ENCODE results near the gene CAMKMT. TPM values are rescaled to one million over a fixed set of nuclear protein-coding genes. Genes with fewer than 3 reads are reported as not detected.

Gene CAMKMT
- total RNA-seq, 1 experiment from 2014 or later, result 2.7 TPM

DNA sequence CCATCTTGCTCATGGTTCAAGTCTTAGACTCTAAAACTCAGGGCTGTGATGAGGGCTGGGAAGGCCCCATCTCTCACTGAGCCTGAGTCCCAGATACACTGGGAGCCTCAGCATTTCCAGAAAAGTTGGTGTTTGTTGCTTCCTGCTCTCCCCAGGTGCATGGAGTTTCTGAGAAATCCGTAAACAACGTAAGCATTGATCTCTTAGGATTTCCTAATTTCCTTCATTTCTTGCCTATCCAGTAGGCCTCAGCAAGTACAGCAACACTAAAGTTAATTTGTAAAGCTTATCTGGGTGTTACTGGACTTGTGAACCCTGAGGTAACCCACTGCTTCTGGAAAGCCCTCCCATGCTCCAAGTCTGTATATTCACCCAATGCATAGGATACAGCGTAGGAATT lies 380.3 kb downstream of the CAMKMT start:
- TF ChIP-seq EZH2phosphoT487 (IDR thresholded peaks at IDR 0.05; ENCODE audit: borderline replicate concordance, low read length) (no peak), EZH2 (IDR thresholded peaks at IDR 0.05; ENCODE audit: low read length, unreplicated experiment) (no peak)
- TF ChIP-seq, protein P1, sequence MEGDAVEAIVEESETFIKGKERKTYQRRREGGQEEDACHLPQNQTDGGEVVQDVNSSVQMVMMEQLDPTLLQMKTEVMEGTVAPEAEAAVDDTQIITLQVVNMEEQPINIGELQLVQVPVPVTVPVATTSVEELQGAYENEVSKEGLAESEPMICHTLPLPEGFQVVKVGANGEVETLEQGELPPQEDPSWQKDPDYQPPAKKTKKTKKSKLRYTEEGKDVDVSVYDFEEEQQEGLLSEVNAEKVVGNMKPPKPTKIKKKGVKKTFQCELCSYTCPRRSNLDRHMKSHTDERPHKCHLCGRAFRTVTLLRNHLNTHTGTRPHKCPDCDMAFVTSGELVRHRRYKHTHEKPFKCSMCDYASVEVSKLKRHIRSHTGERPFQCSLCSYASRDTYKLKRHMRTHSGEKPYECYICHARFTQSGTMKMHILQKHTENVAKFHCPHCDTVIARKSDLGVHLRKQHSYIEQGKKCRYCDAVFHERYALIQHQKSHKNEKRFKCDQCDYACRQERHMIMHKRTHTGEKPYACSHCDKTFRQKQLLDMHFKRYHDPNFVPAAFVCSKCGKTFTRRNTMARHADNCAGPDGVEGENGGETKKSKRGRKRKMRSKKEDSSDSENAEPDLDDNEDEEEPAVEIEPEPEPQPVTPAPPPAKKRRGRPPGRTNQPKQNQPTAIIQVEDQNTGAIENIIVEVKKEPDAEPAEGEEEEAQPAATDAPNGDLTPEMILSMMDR (conservative IDR thresholded peaks at IDR 0.05; ENCODE audit: low read depth, low read length), result no peak
- no peaks in the 10 kb centered on the region for H3K36me3 ChIP-seq (ENCODE audit: low read depth, low read length)
- H3K4me1 ChIP-seq (ENCODE audit: insufficient read depth, low read length), result peaks cover 15% of the 10 kb centered on the region
- no peaks in the 10 kb centered on the region for H3K9me3 ChIP-seq (ENCODE audit: low read length)
- no peak overlapping the region for H3K4me2 ChIP-seq (ENCODE audit: low read length)
- ChIA-PET CTCF (no interaction called here), POLR2A (ENCODE audit: unreplicated experiment) (no interaction called here)
- no peaks in the 10 kb centered on the region for H4K20me1 ChIP-seq (ENCODE audit: low read length)
- no TSS peak for BruUV-seq (replicated peaks)
- no peak for DNase-seq
- H3K27me3 ChIP-seq (ENCODE audit: low read length), result no peaks in the 10 kb centered on the region
- intact Hi-C loops (cut with micrococcal nuclease), result no loop called here
- H3K9me2 ChIP-seq (replicated peaks; ENCODE audit: low read length), result no peaks in the 10 kb centered on the region
- H3K79me2 ChIP-seq (ENCODE audit: low read length), result no peaks in the 10 kb centered on the region
- no peak for ATAC-seq
- H3K27ac ChIP-seq (ENCODE audit: low read length), result no peak overlapping the region
- H3K4me3 ChIP-seq (ENCODE audit: low read length), result no peak overlapping the region
- H3F3A ChIP-seq (ENCODE audit: low read length, unreplicated experiment), result no peaks in the 10 kb centered on the region
- H2AFZ ChIP-seq (ENCODE audit: low read length), result no peak overlapping the region
- no peak overlapping the region for H3K9ac ChIP-seq (ENCODE audit: low read length)

DNA sequence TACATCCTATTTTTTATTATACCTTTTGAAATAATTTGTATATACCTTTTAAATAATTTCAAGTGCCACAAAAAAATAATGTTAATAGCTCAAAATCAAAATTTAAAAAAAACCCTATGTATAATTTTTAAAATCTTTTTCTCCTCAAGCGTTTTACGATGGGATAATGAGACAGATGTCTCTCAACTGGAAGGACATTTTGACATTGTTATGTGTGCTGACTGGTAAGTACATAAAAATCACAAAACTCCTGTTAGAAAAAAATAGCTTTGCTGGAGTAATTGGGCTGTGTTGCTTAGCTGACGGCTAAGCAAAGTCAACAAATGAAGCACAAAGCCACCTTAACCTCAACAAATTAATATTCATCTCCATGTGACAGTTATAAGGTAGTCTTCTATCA lies 381.7 kb downstream of the CAMKMT start:
- Histone ChIP-seq H3K9ac (ENCODE audit: low read length) (no peak overlapping the region), H3K36me3 (ENCODE audit: low read depth, low read length) (no peaks in the 10 kb centered on the region), H3K9me2 (replicated peaks; ENCODE audit: low read length) (no peaks in the 10 kb centered on the region), H3K4me3 (ENCODE audit: low read length) (no peak overlapping the region), H3F3A (ENCODE audit: low read length, unreplicated experiment) (no peaks in the 10 kb centered on the region), H3K4me2 (ENCODE audit: low read length) (no peak overlapping the region), H2AFZ (ENCODE audit: low read length) (no peak overlapping the region), H3K27me3 (ENCODE audit: low read length) (no peaks in the 10 kb centered on the region), H3K9me3 (ENCODE audit: low read length) (no peaks in the 10 kb centered on the region), H3K4me1 (ENCODE audit: insufficient read depth, low read length) (peaks cover 28% of the 10 kb centered on the region), H4K20me1 (ENCODE audit: low read length) (no peaks in the 10 kb centered on the region), H3K79me2 (ENCODE audit: low read length) (no peaks in the 10 kb centered on the region), H3K27ac (ENCODE audit: low read length) (no peak overlapping the region)
- intact Hi-C loops (cut with micrococcal nuclease), result no loop called here
- ChIA-PET POLR2A (ENCODE audit: unreplicated experiment) (no interaction called here), CTCF (no interaction called here)
- no peak for TF ChIP-seq EZH2phosphoT487 (IDR thresholded peaks at IDR 0.05; ENCODE audit: borderline replicate concordance, low read length)
- no peak for TF ChIP-seq EZH2 (IDR thresholded peaks at IDR 0.05; ENCODE audit: low read length, unreplicated experiment)
- TF ChIP-seq, protein P1 (conservative IDR thresholded peaks at IDR 0.05; ENCODE audit: low read depth, low read length), result no peak
- ATAC-seq (no peak), DNase-seq (no peak)
- BruUV-seq (replicated peaks), result no TSS peak

DNA sequence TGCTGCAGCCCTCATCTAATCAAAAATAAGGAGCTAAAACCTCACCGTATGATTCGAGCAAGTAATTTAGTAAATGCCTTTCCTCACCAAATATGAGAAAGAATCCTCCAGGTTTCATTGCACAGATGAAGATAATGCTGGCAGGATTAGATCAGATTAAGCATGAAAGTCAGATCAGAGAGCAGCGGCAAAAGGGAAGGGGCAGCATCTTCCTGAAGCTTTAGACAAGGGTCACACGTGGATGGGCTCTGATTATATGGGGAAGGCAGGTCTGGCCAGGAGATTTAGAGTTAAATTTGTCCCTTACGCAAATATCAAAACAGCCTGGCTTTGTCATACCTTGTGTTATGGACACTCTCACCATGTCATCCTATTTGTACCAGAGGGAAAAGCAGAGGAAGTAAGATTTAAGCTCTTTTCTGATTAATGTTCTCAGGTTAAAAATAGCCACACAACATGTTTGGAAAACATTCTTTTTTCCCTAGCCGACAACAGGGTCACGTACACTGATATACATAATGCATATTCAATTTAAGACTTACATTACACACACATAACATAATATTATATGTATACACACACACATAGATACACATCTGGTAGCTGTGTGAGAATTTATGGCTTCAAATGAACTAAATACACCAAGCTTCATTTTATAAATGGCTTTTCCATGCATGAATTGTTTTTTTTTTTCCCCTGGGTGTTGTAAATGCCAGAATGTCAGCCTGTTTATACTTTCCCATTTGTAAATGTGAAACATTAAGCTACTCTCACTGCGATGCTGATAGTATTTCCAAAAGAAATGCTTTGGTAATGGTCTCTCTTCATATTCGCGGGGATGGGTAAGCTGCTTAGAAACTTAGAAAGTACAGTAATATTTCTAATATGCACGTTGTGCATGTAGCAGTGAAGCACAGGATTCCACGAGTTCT lies 383.5 kb downstream of the CAMKMT start:
- H3K27me3 ChIP-seq (ENCODE audit: low read length), result no peaks in the 10 kb centered on the region
- H2AFZ ChIP-seq (ENCODE audit: low read length), result no peak overlapping the region
- POLR2A ChIA-PET (ENCODE audit: unreplicated experiment), result no interaction called here
- BruUV-seq (replicated peaks), result no TSS peak
- H3K36me3 ChIP-seq (ENCODE audit: low read depth, low read length), result no peaks in the 10 kb centered on the region
- ATAC-seq (no peak), DNase-seq (no peak)
- H3K4me2 ChIP-seq (ENCODE audit: low read length), result no peak overlapping the region
- H3K27ac ChIP-seq (ENCODE audit: low read length), result no peak overlapping the region
- CTCF ChIA-PET, result no interaction called here
- no peaks in the 10 kb centered on the region for H3F3A ChIP-seq (ENCODE audit: low read length, unreplicated experiment)
- H3K4me1 ChIP-seq (ENCODE audit: insufficient read depth, low read length), result peaks cover 28% of the 10 kb centered on the region
- TF ChIP-seq EZH2 (IDR thresholded peaks at IDR 0.05; ENCODE audit: low read length, unreplicated experiment), result no peak
- TF ChIP-seq, protein P1 (conservative IDR thresholded peaks at IDR 0.05; ENCODE audit: low read depth, low read length), result no peak
- no peak for TF ChIP-seq EZH2phosphoT487 (IDR thresholded peaks at IDR 0.05; ENCODE audit: borderline replicate concordance, low read length)
- H4K20me1 ChIP-seq (ENCODE audit: low read length), result no peaks in the 10 kb centered on the region
- no peaks in the 10 kb centered on the region for H3K9me2 ChIP-seq (replicated peaks; ENCODE audit: low read length)
- H3K79me2 ChIP-seq (ENCODE audit: low read length), result no peaks in the 10 kb centered on the region
- H3K4me3 ChIP-seq (ENCODE audit: low read length), result no peak overlapping the region
- intact Hi-C loops (cut with micrococcal nuclease), result no loop called here
- H3K9ac ChIP-seq (ENCODE audit: low read length), result no peak overlapping the region
- no peaks in the 10 kb centered on the region for H3K9me3 ChIP-seq (ENCODE audit: low read length)

Measured in PC-3 (cell line).